Glutamatergic neuron (in vitro differentiated cells): ENCODE measurements around the gene SHB. TPM values are rescaled to one million over a fixed set of nuclear protein-coding genes. Genes with fewer than 3 reads are reported as not detected.
"Not testable (repeated sequence)": the region's sequence is repeated elsewhere in the genome, so short reads cannot be mapped to it uniquely, and the experiment has no call there.

Source experiments
- DNase-seq: peaks from one replicate; pipeline ENCODE4 v3.0.0; 2022
- H3K27ac Mint-ChIP-seq: one replicate; pipeline ENCODE4 v1.8.0; 2020; ENCODE audit warnings: mild to moderate bottlenecking, mixed read lengths, inconsistent platforms; ENCODE audit not compliant: unreplicated experiment
- H3K27me3 Mint-ChIP-seq: one replicate; pipeline ENCODE4 v1.8.0; 2020; ENCODE audit warnings: mild to moderate bottlenecking, moderate library complexity, mixed read lengths, inconsistent platforms; ENCODE audit not compliant: unreplicated experiment
- H3K36me3 Mint-ChIP-seq: one replicate; pipeline ENCODE4 v1.8.0; 2020; ENCODE audit warnings: mild to moderate bottlenecking, mixed read lengths, inconsistent platforms; ENCODE audit not compliant: unreplicated experiment
- H3K4me1 Mint-ChIP-seq: one replicate; pipeline ENCODE4 v1.8.0; 2020; ENCODE audit warnings: mild to moderate bottlenecking, low read depth, mixed read lengths, inconsistent platforms; ENCODE audit not compliant: unreplicated experiment
- H3K4me3 Mint-ChIP-seq: one replicate; pipeline ENCODE4 v1.8.0; 2020; ENCODE audit warnings: mild to moderate bottlenecking, mixed read lengths, inconsistent platforms; ENCODE audit not compliant: unreplicated experiment
- H3K9me3 Mint-ChIP-seq: one replicate; pipeline ENCODE4 v1.8.0; 2020; ENCODE audit warnings: mild to moderate bottlenecking, moderate library complexity, mixed read lengths, inconsistent platforms; ENCODE audit not compliant: unreplicated experiment
- CTCF ChIP-seq: fragments of 200-600 bp; sonication (generic); IDR thresholded peaks from one replicate; pipeline ENCODE4 v1.5.0; 2021; ENCODE audit not compliant: partially characterized antibody, unreplicated experiment
- total RNA-seq: library from RNA; stranded (reverse); fragmentation: NEBNext Ultra II Directional; extraction: Animal tissue kit (Norgen Biotek cat#: 25700); gene quantifications from one replicate; pipeline ENCODE4 v1.2.1, GENCODE V29; 2021; ENCODE audit not compliant: unreplicated experiment

The SHB gene
- total RNA-seq, 1 donor from 2014 or later = 31.7 TPM

- peaks cover 8% of the 10 kb centered on the region for H3K9me3 Mint-ChIP-seq
- DNase-seq = no peak
- peak overlapping the region; percentile 76 for H3K27ac Mint-ChIP-seq
- peaks cover 17% of the 10 kb centered on the region for H3K4me1 Mint-ChIP-seq
- H3K36me3 Mint-ChIP-seq = no peaks in the 10 kb centered on the region
- TF ChIP-seq CTCF = no peak
- peaks cover 2% of the 10 kb centered on the region for H3K27me3 Mint-ChIP-seq
- H3K4me3 Mint-ChIP-seq = peak overlapping the region; percentile 95
Observed at GRCh38 chr9:37902796-37903646, 166.0 kb downstream of the SHB start.

DNA sequence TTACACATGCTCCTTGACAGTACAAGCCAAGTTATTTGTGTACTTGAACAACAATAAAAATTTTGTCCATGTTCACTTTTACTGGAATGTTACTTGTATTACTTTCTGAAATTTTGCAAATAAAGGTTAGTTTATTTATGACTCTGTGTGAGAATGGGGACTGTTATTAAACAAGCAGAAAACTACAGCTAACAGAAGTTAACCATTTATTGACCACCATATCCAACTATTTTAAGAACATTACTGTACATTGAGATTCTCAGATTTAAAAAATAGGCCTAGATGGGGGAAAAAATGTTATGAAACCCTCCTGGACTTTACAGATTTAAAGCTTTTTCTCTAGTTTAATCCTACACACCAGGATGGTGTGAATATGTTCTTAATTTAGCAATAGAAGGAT, 166.9 kb downstream of the SHB start:
- Mint-ChIP-seq H3K36me3 (no peaks in the 10 kb centered on the region), H3K27me3 (peaks cover 2% of the 10 kb centered on the region), H3K4me3 (peak overlapping the region; percentile 95), H3K4me1 (peaks cover 17% of the 10 kb centered on the region), H3K9me3 (peaks cover 8% of the 10 kb centered on the region), H3K27ac (no peak overlapping the region)
- no peak for DNase-seq
- TF ChIP-seq CTCF = no peak

DNA sequence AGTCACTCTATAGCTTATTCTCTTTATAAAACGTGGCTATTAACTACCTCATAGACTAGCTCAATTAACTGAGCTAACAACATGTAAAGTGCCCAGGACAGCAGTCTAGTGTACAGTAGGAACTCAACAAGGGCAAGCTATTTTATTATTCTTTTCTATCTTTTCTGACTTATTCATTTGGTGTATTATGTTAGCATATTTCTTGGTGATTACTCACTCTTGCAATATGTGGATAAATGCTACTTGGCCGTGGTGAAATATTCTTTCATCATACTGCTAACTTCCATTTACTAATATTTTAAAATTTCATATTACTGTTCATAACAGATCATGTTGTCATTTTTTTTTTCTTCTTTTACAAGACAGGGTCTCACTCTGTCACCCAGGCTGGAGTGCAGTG, 170.0 kb downstream of the SHB start:
- Mint-ChIP-seq H3K36me3 (no peaks in the 10 kb centered on the region), H3K4me1 (peaks cover 3% of the 10 kb centered on the region), H3K9me3 (no peaks in the 10 kb centered on the region)

GRCh38 chr9:37897665-37898064, 171.4 kb downstream of the SHB start:
- H3K4me1 Mint-ChIP-seq = peaks cover 3% of the 10 kb centered on the region
- no peaks in the 10 kb centered on the region for H3K27me3 Mint-ChIP-seq
- no peaks in the 10 kb centered on the region for H3K36me3 Mint-ChIP-seq
- no peak for TF ChIP-seq CTCF
- H3K9me3 Mint-ChIP-seq = no peaks in the 10 kb centered on the region
- H3K27ac Mint-ChIP-seq = no peak overlapping the region
- no peak for DNase-seq
- no peak overlapping the region for H3K4me3 Mint-ChIP-seq

More for the DNA sequence above, 170.0 kb downstream of the SHB start:
- Mint-ChIP-seq H3K27ac (no peak overlapping the region), H3K4me3 (no peak overlapping the region), H3K27me3 (no peaks in the 10 kb centered on the region)
- no peak for DNase-seq
- TF ChIP-seq CTCF = no peak

DNA sequence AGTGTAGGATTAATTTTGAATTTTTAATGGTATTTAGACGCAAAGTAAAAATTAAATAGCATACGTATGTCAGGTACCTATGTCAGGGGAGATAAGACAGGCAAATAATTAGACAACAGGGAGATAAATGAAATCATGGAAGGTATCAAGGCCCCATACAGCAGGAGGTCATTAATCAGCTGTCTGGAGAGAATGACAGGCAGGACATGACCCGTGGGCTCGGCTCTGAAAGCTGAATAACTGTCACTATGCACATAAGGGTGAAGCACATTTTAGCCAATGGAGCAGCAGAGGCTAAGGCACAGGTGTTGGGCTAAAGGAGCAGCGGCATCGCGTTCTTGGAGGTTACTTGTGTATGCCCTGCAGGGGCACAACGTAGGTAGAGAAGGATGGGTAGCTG, 177.0 kb downstream of the SHB start:
- H3K4me1 Mint-ChIP-seq = peaks cover 2% of the 10 kb centered on the region
- H3K4me3 Mint-ChIP-seq = no peak overlapping the region
- H3K9me3 Mint-ChIP-seq = peaks cover 3% of the 10 kb centered on the region
- no peak for DNase-seq
- H3K36me3 Mint-ChIP-seq = peaks cover 7% of the 10 kb centered on the region
- H3K27ac Mint-ChIP-seq = peak overlapping the region; percentile 79
- no peaks in the 10 kb centered on the region for H3K27me3 Mint-ChIP-seq
- TF ChIP-seq CTCF = no peak

DNA sequence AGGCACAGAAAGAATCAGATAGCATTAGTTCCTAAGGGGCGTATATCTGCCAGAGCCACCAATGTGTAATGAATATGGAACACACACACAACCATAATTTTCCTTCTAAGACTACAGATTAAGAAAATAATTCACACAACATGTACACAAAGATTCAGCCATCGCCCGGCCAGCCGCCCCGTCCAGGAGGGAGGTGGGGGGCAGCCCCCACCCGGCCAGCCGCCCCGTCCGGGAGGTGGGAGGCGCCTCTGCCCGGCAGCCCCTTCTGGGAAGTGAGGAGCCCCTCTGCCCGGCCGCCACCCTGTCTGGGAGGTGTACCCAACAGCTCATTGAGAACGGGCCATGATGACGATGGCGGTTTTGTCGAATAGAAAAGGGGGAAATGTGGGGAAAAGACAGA, 178.0 kb downstream of the SHB start:
- H3K27ac Mint-ChIP-seq = peak overlapping the region; percentile 83
- H3K4me3 Mint-ChIP-seq, H3K27me3 Mint-ChIP-seq, H3K4me1 Mint-ChIP-seq, DNase-seq, H3K36me3 Mint-ChIP-seq, H3K9me3 Mint-ChIP-seq: not testable (repeated sequence)
